ENCODE data around the gene PGBD1. TPM values are rescaled to one million over a fixed set of nuclear protein-coding genes. Genes with fewer than 3 reads are reported as not detected.

Gene PGBD1
- total RNA-seq, 1 experiment from 2014 or later: 2.5 TPM

- DNase-seq (ENCODE audit: unreplicated experiment): no peak
- no peak overlapping the region for H3K4me3 Mint-ChIP-seq (ENCODE audit: unreplicated experiment)
- intact Hi-C loops (cut with micrococcal nuclease): loop anchor here (5.0 kb wide), 1 partner anchor 197 kb away; no protein-coding TSS in a partner anchor
- POLR2A ChIA-PET: interaction anchor here (0.9 to 3.8 kb wide), 10 partner anchors 9 to 607 kb away, joined by 3 to 52 read pairs (median 6); partner anchors contain the start of genes ZKSCAN3 and ZSCAN26
- no peak for TF ChIP-seq CTCF (IDR thresholded peaks at IDR 0.05; ENCODE audit: unreplicated experiment)
- no peaks in the 10 kb centered on the region for H3K27me3 Mint-ChIP-seq (ENCODE audit: insufficient read depth, unreplicated experiment)
- BruUV-seq (replicated peaks): no TSS peak
- no peak overlapping the region for H3K27ac Mint-ChIP-seq (ENCODE audit: low read depth, unreplicated experiment)
- no peaks in the 10 kb centered on the region for H3K4me1 Mint-ChIP-seq (ENCODE audit: insufficient read depth, unreplicated experiment)
- H3K36me3 Mint-ChIP-seq (ENCODE audit: insufficient read depth, unreplicated experiment): no peaks in the 10 kb centered on the region
- H3K9me3 Mint-ChIP-seq (ENCODE audit: unreplicated experiment): peaks cover 9% of the 10 kb centered on the region
- CTCF ChIA-PET: interaction anchor here (0.6 kb wide), 1 partner anchor 55 kb away, joined by 7 read pairs; no protein-coding TSS in a partner anchor
Observed at GRCh38 chr6:28334286-28335039, 53.1 kb downstream of the PGBD1 start.

- no peak overlapping the region for H3K27ac Mint-ChIP-seq (ENCODE audit: low read depth, unreplicated experiment)
- CTCF ChIA-PET: interaction anchor here (0.6 to 1.5 kb wide), 2 partner anchors 20 to 56 kb away, joined by 7 to 14 read pairs; no protein-coding TSS in a partner anchor
- no peak for TF ChIP-seq CTCF (IDR thresholded peaks at IDR 0.05; ENCODE audit: unreplicated experiment)
- POLR2A ChIA-PET: interaction anchor here (0.5 to 4.4 kb wide), 28 partner anchors 8 to 1725 kb away, joined by 3 to 71 read pairs (median 6); partner anchors contain the start of genes PGBD1, ZKSCAN3, ZKSCAN4 and ZKSCAN8
- H3K4me1 Mint-ChIP-seq (ENCODE audit: insufficient read depth, unreplicated experiment): no peaks in the 10 kb centered on the region
- H3K36me3 Mint-ChIP-seq (ENCODE audit: insufficient read depth, unreplicated experiment): no peaks in the 10 kb centered on the region
- H3K9me3 Mint-ChIP-seq (ENCODE audit: unreplicated experiment): peaks cover 9% of the 10 kb centered on the region
- no peak for DNase-seq (ENCODE audit: unreplicated experiment)
- intact Hi-C loops (cut with micrococcal nuclease): loop anchor here (5.0 kb wide), 1 partner anchor 198 kb away; no protein-coding TSS in a partner anchor
- no peaks in the 10 kb centered on the region for H3K27me3 Mint-ChIP-seq (ENCODE audit: insufficient read depth, unreplicated experiment)
- BruUV-seq (replicated peaks): no TSS peak
- no peak overlapping the region for H3K4me3 Mint-ChIP-seq (ENCODE audit: unreplicated experiment)
Observed at GRCh38 chr6:28335040-28335563, 53.7 kb downstream of the PGBD1 start.

- DNase-seq (ENCODE audit: unreplicated experiment): peak; percentile 98
- intact Hi-C loops (cut with micrococcal nuclease): loop anchor here (1.0 to 5.0 kb wide), 3 partner anchors 53 to 198 kb away; partner anchors contain the start of gene ZSCAN26
- H3K36me3 Mint-ChIP-seq (ENCODE audit: insufficient read depth, unreplicated experiment): no peaks in the 10 kb centered on the region
- H3K9me3 Mint-ChIP-seq (ENCODE audit: unreplicated experiment): peaks cover 4% of the 10 kb centered on the region
- no peak within 1 kb of the TSS for H3K4me3 Mint-ChIP-seq (ENCODE audit: unreplicated experiment)
- BruUV-seq (replicated peaks): TSS peak; percentile 86
- H3K27ac Mint-ChIP-seq (ENCODE audit: low read depth, unreplicated experiment): no peak within 1 kb of the TSS
- TF ChIP-seq CTCF (IDR thresholded peaks at IDR 0.05; ENCODE audit: unreplicated experiment): no peak
- no peaks in the 10 kb centered on the region for H3K4me1 Mint-ChIP-seq (ENCODE audit: insufficient read depth, unreplicated experiment)
- ChIA-PET CTCF (interaction anchor here (0.6 to 1.5 kb wide), 3 partner anchors 20 to 417 kb away, joined by 3 to 14 read pairs (median 7); no protein-coding TSS in a partner anchor), POLR2A (interaction anchor here (0.5 to 4.4 kb wide), 29 partner anchors 9 to 1724 kb away, joined by 3 to 71 read pairs (median 6); partner anchors contain the start of genes PGBD1, ZKSCAN3, ZKSCAN4 and ZKSCAN8)
- H3K27me3 Mint-ChIP-seq (ENCODE audit: insufficient read depth, unreplicated experiment): no peaks in the 10 kb centered on the region
Observed at GRCh38 chr6:28335564-28336283, 54.4 kb downstream of the PGBD1 start, which contains the start of gene ZSCAN31. Gene ZSCAN31, minus strand, starts transcription at chr6:28336148. Its CDS starts 6,465 bp downstream, at chr6:28329683.
